ENCODE measurements around the gene RPA1.

DNA sequence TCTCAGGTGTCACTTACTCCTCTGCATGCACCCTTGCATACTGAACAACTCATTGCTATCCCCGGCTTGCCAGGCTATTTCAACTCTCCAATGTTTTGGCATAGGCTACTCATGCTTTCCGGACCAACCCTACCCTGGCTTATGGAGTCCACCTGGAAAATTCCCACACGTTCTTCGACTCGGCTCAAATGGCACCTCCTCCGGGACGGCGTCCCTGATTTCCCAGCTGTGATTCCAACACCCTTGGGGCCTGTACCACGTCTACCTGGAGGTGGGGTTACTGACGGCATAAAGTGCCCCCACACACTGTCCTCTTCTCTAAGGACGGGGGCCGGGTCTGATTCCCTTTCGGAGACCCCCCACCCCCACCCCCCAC is 601 bp upstream of the RPA1 start:
- TF ChIP-seq, protein P1, sequence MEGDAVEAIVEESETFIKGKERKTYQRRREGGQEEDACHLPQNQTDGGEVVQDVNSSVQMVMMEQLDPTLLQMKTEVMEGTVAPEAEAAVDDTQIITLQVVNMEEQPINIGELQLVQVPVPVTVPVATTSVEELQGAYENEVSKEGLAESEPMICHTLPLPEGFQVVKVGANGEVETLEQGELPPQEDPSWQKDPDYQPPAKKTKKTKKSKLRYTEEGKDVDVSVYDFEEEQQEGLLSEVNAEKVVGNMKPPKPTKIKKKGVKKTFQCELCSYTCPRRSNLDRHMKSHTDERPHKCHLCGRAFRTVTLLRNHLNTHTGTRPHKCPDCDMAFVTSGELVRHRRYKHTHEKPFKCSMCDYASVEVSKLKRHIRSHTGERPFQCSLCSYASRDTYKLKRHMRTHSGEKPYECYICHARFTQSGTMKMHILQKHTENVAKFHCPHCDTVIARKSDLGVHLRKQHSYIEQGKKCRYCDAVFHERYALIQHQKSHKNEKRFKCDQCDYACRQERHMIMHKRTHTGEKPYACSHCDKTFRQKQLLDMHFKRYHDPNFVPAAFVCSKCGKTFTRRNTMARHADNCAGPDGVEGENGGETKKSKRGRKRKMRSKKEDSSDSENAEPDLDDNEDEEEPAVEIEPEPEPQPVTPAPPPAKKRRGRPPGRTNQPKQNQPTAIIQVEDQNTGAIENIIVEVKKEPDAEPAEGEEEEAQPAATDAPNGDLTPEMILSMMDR (IDR thresholded peaks at IDR 0.05), result no peak
- TF ChIP-seq POLR2A (IDR thresholded peaks at IDR 0.05), result no peak
